Posterior cingulate gyrus (tissue), 11 donors: ENCODE data around the gene MFRP.
"Not testable (repeated sequence)": the region's sequence is repeated elsewhere in the genome, so short reads cannot be mapped to it uniquely, and the experiment has no call there.

ENCODE experiments used
- DNase-seq, 10 donors: peaks; one replicate each; pipeline versions ENCODE4 v3.0.0 to v3.0.0-alpha.2; 2020 to 2021; ENCODE audit warnings: mixed read lengths in 3 of 10
- intact Hi-C: fragments of 100-400 bp; cut with DNase I; formaldehyde crosslinking; loops from one replicate; pipeline ENCODE4 v1.15.1; 2023

The MFRP gene

GRCh38 chr11:119346605-119347004 lies at the start of gene MFRP:
Gene MFRP (minus strand): TSS chr11:119346705. CDS start chr11:119346513, 192 bp downstream.
- DNase-seq, result peak in 1 of 10 donors; percentile 2
- intact Hi-C loops, result no loop called here

DNA sequence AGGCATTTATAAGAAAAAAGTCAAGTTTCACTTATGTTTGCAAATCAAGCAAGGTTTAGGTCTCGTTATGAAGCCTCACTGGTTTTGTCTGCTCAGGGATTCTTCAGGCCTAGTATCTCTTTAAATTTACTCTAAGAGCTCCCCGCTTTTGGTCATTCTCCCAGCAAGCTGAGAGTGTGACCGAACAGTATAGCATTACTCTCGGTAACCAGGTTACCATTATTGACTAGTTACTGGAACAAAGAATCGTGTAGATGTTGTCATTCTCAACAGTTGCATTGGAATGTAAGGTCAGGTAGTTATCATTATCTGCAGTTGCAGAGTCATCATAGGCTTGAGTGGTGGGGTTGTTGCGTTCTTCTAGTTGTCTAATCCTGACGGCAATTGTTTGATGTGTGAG lies 44.8 kb upstream of the MFRP start:
- intact Hi-C loops, result no loop called here
- no peak for DNase-seq

- intact Hi-C loops, result no loop called here
These were observed 43.2 kb upstream of the MFRP start for GRCh38 chr11:119389611-119390254.

GRCh38 chr11:119388103-119388502 lies 41.6 kb upstream of the MFRP start:
- intact Hi-C loops, result no loop called here

More at GRCh38 chr11:119389611-119390254, 43.2 kb upstream of the MFRP start:
- no peak for DNase-seq

GRCh38 chr11:119384332-119384731 lies 37.8 kb upstream of the MFRP start:
- intact Hi-C loops, result loop anchor here (5.0 kb wide), 1 partner anchor 42 kb away; the partner anchor contains the start of gene C1QTNF5
- DNase-seq, result no peak

More at GRCh38 chr11:119388103-119388502, 41.6 kb upstream of the MFRP start:
- no peak for DNase-seq

DNA sequence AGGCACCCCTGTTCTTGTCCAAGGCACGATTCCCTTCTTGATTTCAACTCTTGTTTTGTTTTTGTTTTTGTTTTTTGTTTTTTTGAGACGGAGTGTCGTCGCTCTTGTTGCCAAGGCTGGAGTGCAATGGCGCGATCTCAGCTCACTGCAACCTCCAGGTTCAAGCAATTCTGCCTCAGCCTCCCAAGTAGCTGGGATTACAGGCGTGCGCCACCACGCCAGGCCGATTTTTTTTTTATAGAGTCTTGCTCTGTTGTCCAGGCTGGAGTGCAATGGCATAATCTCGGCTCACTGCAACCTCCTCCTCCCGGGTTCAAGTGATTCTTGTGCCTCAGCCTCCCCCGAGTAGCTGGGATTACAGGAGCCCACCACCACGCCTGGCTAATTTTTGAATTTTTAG lies 36.0 kb upstream of the MFRP start:
- intact Hi-C loops, result loop anchor here (5.0 kb wide), 1 partner anchor 40 kb away; the partner anchor contains the start of gene C1QTNF5
- DNase-seq, result not testable (repeated sequence)

GRCh38 chr11:119382101-119382500 lies 35.6 kb upstream of the MFRP start:
- intact Hi-C loops, result loop anchor here (5.0 kb wide), 1 partner anchor 40 kb away; the partner anchor contains the start of gene C1QTNF5
- DNase-seq, result no peak

GRCh38 chr11:119381181-119381988 lies 34.9 kb upstream of the MFRP start, which contains the start of gene USP2:
Gene USP2 (minus strand): TSS chr11:119381690. CDS start chr11:119373480, 8,210 bp downstream.
- DNase-seq, result peak; percentile 95 to 100 (median 99)
- intact Hi-C loops, result loop anchor here (2.0 to 5.0 kb wide), 3 partner anchors 25 to 93 kb away; partner anchors contain the start of gene C1QTNF5

- intact Hi-C loops, result loop anchor here (2.0 to 5.0 kb wide), 3 partner anchors 24 to 94 kb away; partner anchors contain the start of gene C1QTNF5
- DNase-seq, result peak in 1 of 10 donors; percentile 82
These were observed 34.3 kb upstream of the MFRP start for GRCh38 chr11:119380827-119381180.

DNA sequence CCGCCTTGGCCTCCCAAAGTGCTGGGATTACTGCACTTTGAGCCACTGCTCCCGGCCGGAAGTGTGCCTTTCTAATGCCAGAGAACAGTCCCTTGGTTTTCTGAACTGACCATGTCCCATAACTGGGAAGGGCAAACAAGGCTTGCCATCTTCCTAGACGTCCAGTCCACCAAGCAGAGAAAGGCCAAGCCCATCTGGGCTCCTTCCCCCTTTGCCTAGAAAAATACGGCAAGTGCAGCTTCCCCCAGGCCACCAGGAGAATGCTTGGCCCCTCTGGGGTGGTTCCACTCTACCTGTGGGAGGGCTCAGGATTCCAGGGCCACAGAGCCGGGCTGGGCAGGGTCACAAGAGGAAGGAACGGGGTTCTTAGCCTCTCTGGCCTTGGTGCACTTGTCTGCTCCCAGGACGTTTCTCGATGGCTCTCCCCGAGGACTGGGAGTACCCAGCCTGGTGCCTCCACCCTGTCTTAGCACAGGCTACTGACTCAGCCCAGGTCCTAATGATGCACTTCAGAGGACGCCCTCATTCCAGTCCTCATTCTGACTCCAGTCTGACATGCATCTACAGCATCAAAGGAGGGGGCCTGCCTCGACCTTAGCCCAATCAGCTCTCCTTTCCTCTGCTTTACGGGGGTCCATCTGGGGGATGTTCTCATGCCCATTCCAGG lies 33.8 kb upstream of the MFRP start:
- peak in 2 of 10 donors; percentile 71 to 78 for DNase-seq
- intact Hi-C loops, result loop anchor here (2.0 to 5.0 kb wide), 3 partner anchors 23 to 95 kb away; partner anchors contain the start of gene C1QTNF5

- DNase-seq, result no peak
- intact Hi-C loops, result no loop called here
These were observed 32.5 kb upstream of the MFRP start for GRCh38 chr11:119378851-119379465.

- intact Hi-C loops, result no loop called here
- DNase-seq, result no peak
These were observed 31.6 kb upstream of the MFRP start for GRCh38 chr11:119377961-119378667.

DNA sequence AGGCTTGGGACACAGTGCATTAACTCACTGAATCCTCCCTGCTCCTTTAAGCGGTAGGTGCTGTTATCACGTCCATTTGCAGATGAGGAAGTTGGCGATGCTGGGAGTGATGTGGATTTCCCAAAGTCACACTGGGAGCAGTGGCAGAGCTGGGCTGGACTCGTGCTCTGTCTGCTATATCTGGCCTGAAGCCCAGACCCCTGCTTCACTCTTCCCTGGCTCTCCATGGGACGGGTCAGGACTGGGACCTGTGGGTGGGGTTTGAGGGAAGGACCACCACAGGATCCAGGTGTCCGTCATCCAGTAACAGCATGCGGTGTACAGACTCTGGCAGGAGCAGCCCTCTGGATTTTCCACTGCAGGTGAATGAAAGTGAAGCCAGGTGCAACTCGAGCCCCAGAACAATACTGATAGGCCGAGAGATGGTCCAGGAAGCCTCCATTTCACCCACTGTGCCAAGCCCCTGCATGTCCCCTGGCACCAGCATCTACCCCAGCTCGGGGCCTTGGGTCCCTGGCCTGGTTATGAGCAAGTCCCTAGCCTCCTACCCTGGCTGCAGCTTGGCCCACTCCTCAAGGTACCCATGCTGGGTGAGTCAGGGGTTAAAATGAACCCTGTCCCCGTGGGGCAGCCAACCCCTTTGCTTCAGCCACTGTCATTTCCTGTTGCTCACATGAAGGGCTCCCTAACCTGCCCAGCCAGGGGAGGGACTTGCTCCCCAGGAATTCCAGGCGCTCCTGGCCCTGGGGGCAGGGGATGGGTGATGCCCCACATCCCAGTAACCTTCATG lies 30.8 kb upstream of the MFRP start:
- intact Hi-C loops, result no loop called here
- DNase-seq, result no peak

DNA sequence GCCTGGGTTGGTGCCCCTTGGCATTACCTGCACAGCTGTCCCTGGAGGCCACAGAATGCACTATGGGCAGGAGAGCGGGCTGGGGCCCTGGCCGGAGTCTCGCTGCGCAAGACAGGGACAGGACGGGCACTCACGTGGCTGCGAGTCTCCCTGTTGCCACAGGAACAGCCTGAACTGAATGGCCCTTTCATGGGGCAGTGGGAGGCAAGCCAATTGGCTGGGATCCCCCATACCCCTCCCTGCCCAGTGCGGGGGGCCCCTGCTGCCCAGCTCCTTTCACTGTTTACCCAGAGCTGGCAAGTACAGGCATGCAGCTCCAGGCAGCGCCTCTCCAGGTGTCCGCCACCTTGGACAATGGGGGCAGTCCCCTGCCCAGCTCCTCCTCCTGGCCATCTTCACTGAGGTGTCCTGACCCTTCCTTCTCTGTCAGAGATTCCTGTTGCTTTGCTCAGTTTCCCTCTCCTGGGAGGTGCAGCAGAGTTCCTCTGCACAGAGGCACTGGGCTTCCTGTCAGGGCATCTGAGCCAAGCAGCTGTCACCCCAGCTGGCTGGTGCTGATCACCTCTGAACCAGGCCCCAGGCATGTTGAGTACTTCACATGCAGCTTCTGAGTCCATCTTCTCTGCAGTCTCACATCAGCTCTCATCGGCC lies 29.8 kb upstream of the MFRP start:
- peak; percentile 86 to 99 (median 94) for DNase-seq

GRCh38 chr11:119375337-119376196 lies 29.1 kb upstream of the MFRP start:
- peak in 8 of 10 donors; percentile 68 to 96 (median 81) for DNase-seq

More for the DNA sequence above, 29.8 kb upstream of the MFRP start:
- intact Hi-C loops, result no loop called here

DNA sequence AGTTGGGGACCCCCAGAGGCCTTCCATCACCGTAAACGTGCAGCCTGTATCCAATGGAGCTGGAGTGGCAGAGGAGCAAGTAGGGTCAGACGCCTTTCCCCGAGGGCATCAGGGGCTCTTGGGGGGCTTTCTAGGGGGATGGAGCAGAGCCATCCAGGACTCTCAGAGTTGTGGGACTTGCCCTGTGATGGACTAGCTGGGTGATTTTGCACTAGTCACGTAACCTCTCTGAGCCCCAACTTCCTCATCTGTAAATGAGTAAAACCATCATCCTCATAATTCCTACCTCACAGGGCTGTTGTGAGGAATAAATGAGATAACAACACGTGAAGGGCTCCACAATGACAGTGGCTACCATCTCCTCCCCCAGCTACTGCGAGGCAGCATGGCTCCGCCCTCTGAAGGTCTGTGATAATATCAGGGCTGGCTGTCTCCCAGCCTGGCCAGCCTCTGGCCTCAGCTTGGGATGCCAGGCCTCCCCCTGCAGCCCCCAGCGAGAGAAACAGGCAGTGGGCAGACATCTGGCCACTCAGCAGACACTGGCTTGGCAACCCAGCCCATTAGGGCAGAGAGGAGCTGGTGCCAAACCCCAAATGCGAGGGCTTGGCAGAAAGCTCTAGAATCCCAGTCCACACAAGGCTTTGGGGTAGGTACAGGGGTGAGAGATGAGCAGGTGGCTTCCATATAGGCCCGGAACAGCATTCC lies 28.3 kb upstream of the MFRP start:
- peak in 6 of 10 donors; percentile 56 to 94 (median 66) for DNase-seq
- intact Hi-C loops, result loop anchor here (5.0 kb wide), 1 partner anchor 37 kb away; no protein-coding TSS in a partner anchor

More at GRCh38 chr11:119375337-119376196, 29.1 kb upstream of the MFRP start:
- intact Hi-C loops, result no loop called here
